Measurements from ENCODE around the gene TNFSF13. TPM values are rescaled to one million over a fixed set of nuclear protein-coding genes. Genes with fewer than 3 reads are reported as not detected.

Gene TNFSF13, protein sequence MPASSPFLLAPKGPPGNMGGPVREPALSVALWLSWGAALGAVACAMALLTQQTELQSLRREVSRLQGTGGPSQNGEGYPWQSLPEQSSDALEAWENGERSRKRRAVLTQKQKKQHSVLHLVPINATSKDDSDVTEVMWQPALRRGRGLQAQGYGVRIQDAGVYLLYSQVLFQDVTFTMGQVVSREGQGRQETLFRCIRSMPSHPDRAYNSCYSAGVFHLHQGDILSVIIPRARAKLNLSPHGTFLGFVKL
- 3.4 and 4.1 TPM in 2 replicates for total RNA-seq

GRCh38 chr17:7558544-7559319 is at the start of gene TNFSF13:
TNFSF13 (plus strand) TSS chr17:7558750; CDS start chr17:7559040, 290 bp downstream.

DNA sequence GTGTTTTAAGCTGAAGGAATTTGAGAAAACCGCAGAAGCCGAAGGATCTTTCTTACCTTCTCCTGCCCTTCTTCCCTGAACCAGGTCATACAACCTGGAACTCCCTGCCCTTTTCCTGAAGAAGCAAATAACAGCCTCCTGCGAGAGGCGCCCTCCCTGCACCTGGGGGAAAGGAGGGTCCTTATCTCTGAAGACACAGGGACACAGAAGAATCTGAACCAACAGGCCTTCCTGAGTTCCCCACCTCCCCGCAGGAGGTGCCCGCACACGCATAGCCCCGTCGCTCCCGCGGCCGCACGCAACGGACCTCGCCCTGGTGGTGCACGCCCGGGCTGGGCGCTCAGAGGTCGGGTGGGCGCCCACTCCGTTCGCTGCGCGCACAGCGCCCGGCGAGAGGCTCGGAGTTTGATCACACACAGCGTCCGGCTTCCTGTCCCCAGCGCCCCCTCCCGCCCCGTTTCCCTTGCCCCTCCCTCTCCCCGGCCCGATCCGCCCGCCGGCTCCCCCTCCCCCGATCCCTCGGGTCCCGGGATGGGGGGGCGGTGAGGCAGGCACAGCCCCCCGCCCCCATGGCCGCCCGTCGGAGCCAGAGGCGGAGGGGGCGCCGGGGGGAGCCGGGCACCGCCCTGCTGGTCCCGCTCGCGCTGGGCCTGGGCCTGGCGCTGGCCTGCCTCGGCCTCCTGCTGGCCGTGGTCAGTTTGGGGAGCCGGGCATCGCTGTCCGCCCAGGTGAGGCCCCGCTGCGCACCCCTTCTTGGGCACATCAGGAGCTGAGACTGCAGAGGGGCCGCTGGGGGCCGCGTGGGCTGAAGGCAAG is 9.8 kb upstream of the TNFSF13 start, which contains the start of gene TNFSF12:
TNFSF12 (plus strand) TSS at position 474 of the 816 bp plus-strand sequence; CDS start at position 570, 96 bp downstream.

DNA sequence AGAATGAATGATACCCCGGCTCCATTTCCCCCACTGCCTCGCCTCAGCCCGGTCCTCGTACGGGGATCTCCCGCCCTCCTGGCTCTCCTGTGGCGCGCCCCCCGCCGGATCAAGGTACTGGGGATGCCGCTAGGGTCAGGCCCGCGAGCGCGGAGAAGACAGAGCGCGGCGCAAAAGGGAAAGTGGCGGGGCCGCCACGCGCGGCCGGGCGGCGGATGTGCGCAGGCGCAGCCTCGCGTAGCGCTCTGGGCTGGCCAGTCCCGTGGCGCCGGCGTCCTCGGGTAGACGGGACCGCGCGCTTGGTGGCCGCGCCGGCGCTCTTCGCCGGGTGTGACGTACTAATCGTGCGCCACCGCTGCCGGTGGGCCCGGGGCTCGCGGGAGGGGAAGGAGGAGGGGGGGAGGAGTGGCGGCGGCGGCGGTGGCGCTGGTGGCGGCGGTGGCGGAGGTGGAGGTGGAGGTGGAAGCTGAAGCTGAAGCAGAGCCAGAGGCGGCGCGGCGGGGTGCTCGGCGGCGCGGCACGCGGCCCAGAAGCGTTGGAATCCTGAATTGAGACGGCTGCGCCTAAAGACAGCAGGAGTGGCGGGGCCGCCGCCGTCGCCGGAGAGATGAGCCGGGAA is 3.1 kb downstream of the TNFSF13 start, which contains the start of gene SENP3:
SENP3 (plus strand) TSS at position 331 of the 619 bp plus-strand sequence. CDS start 1,158 bp downstream, outside the sequence.

DNA sequence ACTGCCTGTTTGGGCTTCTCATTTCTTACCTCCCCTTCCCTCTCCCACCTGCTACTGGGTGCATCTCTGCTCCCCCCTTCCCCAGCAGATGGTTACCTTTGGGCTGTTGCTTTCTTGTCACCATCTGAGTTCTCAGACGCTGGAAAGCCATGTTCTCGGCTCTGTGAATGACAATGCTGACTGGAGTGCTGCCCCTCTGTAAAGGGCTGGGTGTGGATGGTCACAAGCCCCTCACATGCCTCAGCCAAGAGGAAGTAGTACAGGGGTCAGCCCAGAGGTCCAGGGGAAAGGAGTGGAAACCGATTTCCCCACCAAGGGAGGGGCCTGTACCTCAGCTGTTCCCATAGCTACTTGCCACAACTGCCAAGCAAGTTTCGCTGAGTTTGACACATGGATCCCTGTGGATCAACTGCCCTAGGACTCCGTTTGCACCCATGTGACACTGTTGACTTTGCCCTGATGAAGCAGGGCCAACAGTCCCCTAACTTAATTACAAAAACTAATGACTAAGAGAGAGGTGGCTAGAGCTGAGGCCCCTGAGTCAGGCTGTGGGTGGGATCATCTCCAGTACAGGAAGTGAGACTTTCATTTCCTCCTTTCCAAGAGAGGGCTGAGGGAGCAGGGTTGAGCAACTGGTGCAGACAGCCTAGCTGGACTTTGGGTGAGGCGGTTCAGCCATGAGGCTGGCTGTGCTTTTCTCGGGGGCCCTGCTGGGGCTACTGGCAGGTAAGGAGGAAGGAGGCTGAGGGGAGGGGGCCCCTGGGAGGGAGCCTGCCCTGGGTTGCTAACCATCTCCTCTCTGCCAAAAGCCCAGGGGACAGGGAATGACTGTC is 20.7 kb downstream of the TNFSF13 start, which contains the start of gene CD68:
CD68 (plus strand) TSS at position 638 of the 833 bp plus-strand sequence; CDS start at position 678, 40 bp downstream.

GRCh38 chr17:7583253-7584109 is 24.9 kb downstream of the TNFSF13 start, which contains the start of gene MPDU1:
MPDU1 (plus strand) TSS chr17:7583852; CDS start chr17:7583863, 11 bp downstream.

DNA sequence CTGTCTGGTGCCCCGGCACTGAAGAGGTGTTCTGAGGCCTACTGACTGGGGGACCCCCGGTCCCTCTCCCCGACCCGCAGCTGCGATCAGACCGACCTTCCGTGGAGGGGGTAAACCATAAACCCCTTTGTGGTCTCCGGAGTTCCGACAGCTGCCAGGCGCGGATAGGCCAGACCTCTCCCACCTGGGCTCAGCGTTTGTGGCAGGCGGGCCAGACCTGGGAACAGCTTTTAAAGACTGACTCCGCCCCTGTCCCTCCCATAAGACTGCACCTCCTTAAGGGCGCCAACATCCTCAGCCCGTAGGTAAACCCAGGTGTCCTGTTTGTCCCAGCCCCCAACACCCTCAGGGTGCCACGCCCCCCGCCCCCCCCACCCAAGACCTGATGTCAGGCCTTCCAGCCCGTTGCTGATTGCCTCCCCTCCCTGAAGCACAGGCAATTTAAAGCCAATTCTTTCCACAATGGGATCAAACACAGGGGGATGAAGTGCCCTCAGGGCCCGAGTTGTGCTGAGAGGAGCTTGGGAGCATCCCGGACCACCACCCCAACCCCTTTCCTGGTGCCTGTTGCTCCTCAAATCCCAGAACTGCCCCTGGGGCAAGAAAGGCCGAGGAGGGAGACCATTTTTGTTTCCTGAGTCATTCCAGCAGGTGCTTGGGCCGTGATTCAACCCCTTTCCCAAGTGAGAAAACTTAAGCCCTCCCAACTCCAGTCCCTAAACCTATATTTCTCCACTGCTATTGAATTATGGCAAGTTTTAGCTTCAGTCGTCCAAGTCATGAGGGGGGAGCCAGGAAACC is 31.5 kb downstream of the TNFSF13 start, which contains the start of gene SOX15:
SOX15 (minus strand) TSS at position 204 of the 801 bp plus-strand sequence. CDS start 418 bp downstream, outside the sequence.

Other genes starting within 250 kb of the TNFSF13 start
- gene GPS2, start 243.4 kb upstream of the TNFSF13 start, total RNA-seq: 33.6 and 40.6 TPM in 2 replicates
- 14.2 and 18.9 TPM in 2 replicates for gene NEURL4, start 229.4 kb upstream of the TNFSF13 start, total RNA-seq
- gene ACAP1, start 222.2 kb upstream of the TNFSF13 start, total RNA-seq: 0.56 and 2.2 TPM in 2 replicates
- 5.8 and 5.9 TPM in 2 replicates for gene KCTD11, start 206.6 kb upstream of the TNFSF13 start, total RNA-seq
- gene TMEM95, start 203.6 kb upstream of the TNFSF13 start, total RNA-seq: not detected in 2 replicates
- gene TNK1, start 177.7 kb upstream of the TNFSF13 start, total RNA-seq: not detected in 2 replicates
- gene PLSCR3, start 164.2 kb upstream of the TNFSF13 start, total RNA-seq: 18.6 and 25.4 TPM in 2 replicates
- gene TMEM256, start 154.7 kb upstream of the TNFSF13 start, total RNA-seq: 55.4 and 82.8 TPM in 2 replicates
- gene NLGN2, start 150.9 kb upstream of the TNFSF13 start, total RNA-seq: 2.5 and 6.7 TPM in 2 replicates
- gene SPEM1, start 138.4 kb upstream of the TNFSF13 start, total RNA-seq: not detected in 2 replicates
- gene SPEM2, start 133.1 kb upstream of the TNFSF13 start, total RNA-seq: not detected in 2 replicates
- gene SPEM3, start 129.9 kb upstream of the TNFSF13 start, total RNA-seq: not detected in 2 replicates
- gene TMEM102, start 123.3 kb upstream of the TNFSF13 start, total RNA-seq: 2.4 and 3.2 TPM in 2 replicates
- gene FGF11, start 119.2 kb upstream of the TNFSF13 start, total RNA-seq: 0.13 and 0.19 TPM in 2 replicates
- gene CHRNB1, start 113.7 kb upstream of the TNFSF13 start, total RNA-seq: 6.6 and 7.6 TPM in 2 replicates
- 18.2 and 23.6 TPM in 2 replicates for gene ZBTB4, start 79.1 kb upstream of the TNFSF13 start, total RNA-seq
- not detected in 2 replicates for gene SLC35G6, start 77.3 kb upstream of the TNFSF13 start, total RNA-seq
- 98.6 and 101 TPM in 2 replicates for gene POLR2A, start 74.4 kb upstream of the TNFSF13 start, total RNA-seq
- 9.2 and 21.8 TPM in 2 replicates for gene TNFSF12, start 9.7 kb upstream of the TNFSF13 start, total RNA-seq
- 55.3 and 71.7 TPM in 2 replicates for gene SENP3, start 3.2 kb downstream of the TNFSF13 start, total RNA-seq
- 47.7 and 75.6 TPM in 2 replicates for gene CD68, start 20.9 kb downstream of the TNFSF13 start, total RNA-seq
- 41.5 and 57.2 TPM in 2 replicates for gene MPDU1, start 25.1 kb downstream of the TNFSF13 start, total RNA-seq
- gene SOX15, start 31.3 kb downstream of the TNFSF13 start, total RNA-seq: 0.19 and 0.26 TPM in 2 replicates
- gene FXR2, start 56.1 kb downstream of the TNFSF13 start, total RNA-seq: 45.9 and 56.7 TPM in 2 replicates
- 45.6 and 50.5 TPM in 2 replicates for gene SAT2, start 69.1 kb downstream of the TNFSF13 start, total RNA-seq
- gene SHBG, start 71.4 kb downstream of the TNFSF13 start, total RNA-seq: 0.26 and 0.50 TPM in 2 replicates
- under 0.01 TPM in 2 replicates for gene ATP1B2, start 92.2 kb downstream of the TNFSF13 start, total RNA-seq
- 14.1 and 19.5 TPM in 2 replicates for gene TP53, start 128.7 kb downstream of the TNFSF13 start, total RNA-seq
- 3.3 and 4.9 TPM in 2 replicates for gene WRAP53, start 129.7 kb downstream of the TNFSF13 start, total RNA-seq
- under 0.01 and 0.12 TPM in 2 replicates for gene EFNB3, start 146.5 kb downstream of the TNFSF13 start, total RNA-seq
- gene DNAH2, start 159.0 kb downstream of the TNFSF13 start, total RNA-seq: 0.12 and 0.13 TPM in 2 replicates

Data from aortic smooth muscle cell (primary cell).